DND-41 (cell line): ENCODE data around the gene LAMP1.

Source experiments
- CTCF ChIP-seq: IDR thresholded peaks from 2 replicates; pipeline ENCODE4 v1.5.1; 2012; ENCODE audit warnings: borderline replicate concordance, low read length, moderate library complexity, mild to moderate bottlenecking; ENCODE audit not compliant: poor library complexity, severe bottlenecking; ENCODE audit errors: extremely low read depth
- EZH2 ChIP-seq: IDR thresholded peaks from 3 replicates; pipeline ENCODE4 v1.6.1; 2012; ENCODE audit warnings: borderline replicate concordance, low read depth, mild to moderate bottlenecking, moderate library complexity, low read length, inconsistent platforms; ENCODE audit not compliant: severe bottlenecking

- TF ChIP-seq CTCF, result no peak
- no peak for TF ChIP-seq EZH2
Measured at GRCh38 chr13:113333076-113333475, 36.0 kb downstream of the LAMP1 start.
